ENCODE measurements around the gene FBXW4. TPM values are rescaled to one million over a fixed set of nuclear protein-coding genes. Genes with fewer than 3 reads are reported as not detected.

Gene FBXW4
- total and polyA plus RNA-seq, 2 experiments from 2014 or later, result 15.5 to 32.7 TPM

DNA sequence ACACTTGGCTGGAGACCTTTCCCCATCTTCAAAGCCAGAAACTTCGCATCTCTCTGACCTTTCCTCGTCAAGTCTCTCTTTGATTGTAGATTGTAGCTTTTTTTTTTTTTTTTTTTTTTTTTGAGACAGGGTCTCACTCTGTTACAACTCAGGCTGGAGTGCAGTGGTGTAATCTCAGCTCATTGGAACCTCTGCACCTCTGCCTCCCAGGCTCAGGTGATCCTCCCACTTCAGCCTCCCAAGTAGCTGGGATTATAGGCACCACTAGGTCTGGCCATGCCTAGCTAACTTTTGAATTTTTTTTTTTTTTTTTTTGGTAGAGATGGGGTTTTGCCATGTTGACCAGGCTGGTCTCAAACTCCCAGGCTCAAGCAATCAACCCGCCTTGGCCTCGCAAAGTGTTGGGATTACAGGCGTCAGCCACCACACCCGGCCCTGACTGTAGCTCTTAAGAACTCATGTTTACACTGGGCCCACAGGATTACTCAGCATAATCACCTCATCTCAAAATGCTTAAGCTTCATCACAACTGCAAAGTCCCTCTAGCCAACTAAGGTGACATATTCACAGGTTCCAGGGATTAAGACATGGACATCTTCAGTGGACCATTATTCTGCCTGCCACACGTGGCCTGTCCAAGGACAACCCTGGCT is 118.6 kb downstream of the FBXW4 start:
- Histone ChIP-seq H3K4me1 (ENCODE audit: insufficient read depth) (no peaks in the 10 kb centered on the region), H3K4me2 (no peak overlapping the region), H4K20me1 (ENCODE audit: insufficient read depth, poor library complexity, severe bottlenecking) (no peaks in the 10 kb centered on the region), H3K9me3 (ENCODE audit: low read depth) (no peaks in the 10 kb centered on the region), H3K79me2 (no peaks in the 10 kb centered on the region), H3K4me3 (no peak overlapping the region), H3K9me2 (replicated peaks; ENCODE audit: insufficient read depth) (no peaks in the 10 kb centered on the region), H2AFZ (no peak overlapping the region), H3K27ac (no peak overlapping the region), H3K36me3 (replicated peaks; ENCODE audit: insufficient read depth, low read depth) (no peaks in the 10 kb centered on the region), H3K27me3 (no peaks in the 10 kb centered on the region)
- TF ChIP-seq CTCF (IDR thresholded peaks at IDR 0.05; ENCODE audit: poor library complexity) (no peak), EZH2 (IDR thresholded peaks at IDR 0.05; ENCODE audit: borderline replicate concordance) (no peak), EZH2phosphoT487 (IDR thresholded peaks at IDR 0.05; ENCODE audit: low read depth, severe bottlenecking, unreplicated experiment) (no peak)
- WGBS (ENCODE audit: low lambda C conversion rate, missing lambda C conversion rate), result 81% methylated on average over 7 of the region's 7 CpGs
- no peak for DNase-seq (ENCODE audit: low spot score)

DNA sequence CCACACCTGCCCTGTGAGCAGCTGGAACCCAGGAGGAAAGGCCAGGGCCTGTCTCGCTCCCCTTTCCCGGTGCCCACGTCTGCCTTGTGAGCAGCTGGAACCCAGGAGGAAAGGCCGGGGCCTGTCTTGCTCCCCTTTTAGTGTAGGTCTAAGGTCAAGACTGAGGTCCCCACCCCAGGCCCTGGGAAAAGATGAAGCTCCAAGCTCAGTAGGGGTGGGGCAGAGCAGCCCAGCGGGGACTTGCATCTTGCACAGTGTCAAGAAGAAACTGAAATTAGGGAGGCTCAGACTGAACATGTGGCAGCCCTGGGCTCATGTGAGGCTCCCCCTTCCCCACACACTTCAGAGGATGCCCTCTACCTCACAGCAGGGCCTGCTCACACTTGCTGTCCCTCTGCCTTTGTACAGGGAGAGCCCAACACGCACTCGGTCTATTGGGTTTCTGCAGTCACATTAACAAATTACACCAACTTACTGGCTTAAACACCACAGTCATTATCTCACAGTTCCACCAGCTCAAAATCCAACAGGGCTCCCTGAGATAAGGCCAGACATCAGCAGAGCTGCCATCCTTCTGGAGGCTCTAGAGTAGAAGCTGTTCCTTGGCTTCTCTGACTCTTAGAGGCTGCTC is 119.3 kb downstream of the FBXW4 start:
- TF ChIP-seq EZH2 (IDR thresholded peaks at IDR 0.05; ENCODE audit: borderline replicate concordance), result no peak
- no peak for TF ChIP-seq CTCF (IDR thresholded peaks at IDR 0.05; ENCODE audit: poor library complexity)
- TF ChIP-seq EZH2phosphoT487 (IDR thresholded peaks at IDR 0.05; ENCODE audit: low read depth, severe bottlenecking, unreplicated experiment), result no peak
- Histone ChIP-seq H4K20me1 (ENCODE audit: insufficient read depth, poor library complexity, severe bottlenecking) (no peaks in the 10 kb centered on the region), H3K36me3 (replicated peaks; ENCODE audit: insufficient read depth, low read depth) (no peaks in the 10 kb centered on the region), H3K9me3 (ENCODE audit: low read depth) (no peaks in the 10 kb centered on the region), H3K79me2 (no peaks in the 10 kb centered on the region), H2AFZ (no peak overlapping the region), H3K4me2 (no peak overlapping the region), H3K4me3 (no peak overlapping the region), H3K4me1 (ENCODE audit: insufficient read depth) (peaks cover 3% of the 10 kb centered on the region), H3K27me3 (no peaks in the 10 kb centered on the region), H3K9me2 (replicated peaks; ENCODE audit: insufficient read depth) (no peaks in the 10 kb centered on the region), H3K27ac (no peak overlapping the region)
- DNase-seq (ENCODE audit: low spot score), result no peak
- WGBS (ENCODE audit: low lambda C conversion rate, missing lambda C conversion rate), result 89% methylated on average over 7 of the region's 7 CpGs

- 93% methylated on average over 3 of the region's 3 CpGs for WGBS (ENCODE audit: low lambda C conversion rate, missing lambda C conversion rate)
- Histone ChIP-seq H3K79me2 (no peaks in the 10 kb centered on the region), H3K9me2 (replicated peaks; ENCODE audit: insufficient read depth) (no peaks in the 10 kb centered on the region), H3K9me3 (ENCODE audit: low read depth) (no peaks in the 10 kb centered on the region), H3K36me3 (replicated peaks; ENCODE audit: insufficient read depth, low read depth) (no peaks in the 10 kb centered on the region), H3K4me1 (ENCODE audit: insufficient read depth) (peaks cover 6% of the 10 kb centered on the region), H3K27me3 (no peaks in the 10 kb centered on the region), H3K4me3 (no peak overlapping the region), H3K4me2 (no peak overlapping the region), H4K20me1 (ENCODE audit: insufficient read depth, poor library complexity, severe bottlenecking) (no peaks in the 10 kb centered on the region), H2AFZ (no peak overlapping the region), H3K27ac (no peak overlapping the region)
- DNase-seq (ENCODE audit: low spot score), result no peak
- TF ChIP-seq EZH2phosphoT487 (IDR thresholded peaks at IDR 0.05; ENCODE audit: low read depth, severe bottlenecking, unreplicated experiment), result no peak
- no peak for TF ChIP-seq CTCF (IDR thresholded peaks at IDR 0.05; ENCODE audit: poor library complexity)
- no peak for TF ChIP-seq EZH2 (IDR thresholded peaks at IDR 0.05; ENCODE audit: borderline replicate concordance)
Observed at GRCh38 chr10:101575091-101575490, 119.9 kb downstream of the FBXW4 start.

Data from hepatocyte (in vitro differentiated cells).